ENCODE measurements around the gene LMX1B.
A peak's percentile ranks its signal among the peaks of the same experiment; 100 is the strongest.

Gene LMX1B

GRCh38 chr9:126612813-126613641 is 701 bp upstream of the LMX1B start:
- Histone ChIP-seq H3K9me3 (ENCODE audit: control insufficient read depth in 2 of 2, low read length in 2 of 2) (no peaks in the 10 kb centered on the region), H3K36me3 (ENCODE audit: control insufficient read depth in 2 of 2, insufficient read depth in 2 of 2, low read length in 2 of 2) (no peaks in the 10 kb centered on the region), H3K4me3 (ENCODE audit: low read length in 2 of 2) (peak overlapping the region in 1 of 2 donors; percentile 52), H3K27me3 (ENCODE audit: control insufficient read depth in 1 of 2, insufficient read depth in 2 of 2, low read length in 2 of 2) (peaks cover 60 to 80% of the 10 kb centered on the region in 2 donors), H3K27ac (ENCODE audit: low read length) (no peak overlapping the region), H3K9ac (ENCODE audit: low read length in 2 of 2) (no peak overlapping the region), H3K4me1 (ENCODE audit: control insufficient read depth, insufficient read depth, low read length) (peaks cover 41% of the 10 kb centered on the region)

GRCh38 chr9:126614088-126614454 is 343 bp downstream of the LMX1B start:
- Histone ChIP-seq H3K36me3 (ENCODE audit: control insufficient read depth in 2 of 2, insufficient read depth in 2 of 2, low read length in 2 of 2) (no peaks in the 10 kb centered on the region), H3K4me3 (ENCODE audit: low read length in 2 of 2) (no peak overlapping the region), H3K9me3 (ENCODE audit: control insufficient read depth in 2 of 2, low read length in 2 of 2) (no peaks in the 10 kb centered on the region), H3K27me3 (ENCODE audit: control insufficient read depth in 1 of 2, insufficient read depth in 2 of 2, low read length in 2 of 2) (peaks cover 64 to 89% of the 10 kb centered on the region in 2 donors), H3K9ac (ENCODE audit: low read length in 2 of 2) (no peak overlapping the region), H3K27ac (ENCODE audit: low read length) (no peak overlapping the region), H3K4me1 (ENCODE audit: control insufficient read depth, insufficient read depth, low read length) (peaks cover 41% of the 10 kb centered on the region)

- Histone ChIP-seq H3K27me3 (ENCODE audit: control insufficient read depth in 1 of 2, insufficient read depth in 2 of 2, low read length in 2 of 2) (peaks cover 64 to 89% of the 10 kb centered on the region in 2 donors), H3K27ac (ENCODE audit: low read length) (no peak overlapping the region), H3K9me3 (ENCODE audit: control insufficient read depth in 2 of 2, low read length in 2 of 2) (no peaks in the 10 kb centered on the region), H3K4me3 (ENCODE audit: low read length in 2 of 2) (peak overlapping the region in 1 of 2 donors; percentile 15), H3K9ac (ENCODE audit: low read length in 2 of 2) (no peak overlapping the region), H3K4me1 (ENCODE audit: control insufficient read depth, insufficient read depth, low read length) (peaks cover 41% of the 10 kb centered on the region), H3K36me3 (ENCODE audit: control insufficient read depth in 2 of 2, insufficient read depth in 2 of 2, low read length in 2 of 2) (no peaks in the 10 kb centered on the region)
These were observed 922 bp downstream of the LMX1B start for GRCh38 chr9:126614455-126615244.

GRCh38 chr9:126615245-126615790 is 1.6 kb downstream of the LMX1B start:
- H3K4me1 ChIP-seq (ENCODE audit: control insufficient read depth, insufficient read depth, low read length), result peaks cover 35% of the 10 kb centered on the region
- H3K27me3 ChIP-seq (ENCODE audit: control insufficient read depth in 1 of 2, insufficient read depth in 2 of 2, low read length in 2 of 2), result peaks cover 66 to 91% of the 10 kb centered on the region in 2 donors

GRCh38 chr9:126615791-126616447 is 2.2 kb downstream of the LMX1B start:
- Histone ChIP-seq H3K36me3 (ENCODE audit: control insufficient read depth in 2 of 2, insufficient read depth in 2 of 2, low read length in 2 of 2) (no peaks in the 10 kb centered on the region), H3K4me3 (ENCODE audit: low read length in 2 of 2) (no peak overlapping the region), H3K4me1 (ENCODE audit: control insufficient read depth, insufficient read depth, low read length) (peaks cover 32% of the 10 kb centered on the region), H3K27me3 (ENCODE audit: control insufficient read depth in 1 of 2, insufficient read depth in 2 of 2, low read length in 2 of 2) (peaks cover 72 to 90% of the 10 kb centered on the region in 2 donors), H3K27ac (ENCODE audit: low read length) (no peak overlapping the region), H3K9ac (ENCODE audit: low read length in 2 of 2) (no peak overlapping the region), H3K9me3 (ENCODE audit: control insufficient read depth in 2 of 2, low read length in 2 of 2) (no peaks in the 10 kb centered on the region)

More at GRCh38 chr9:126615245-126615790, 1.6 kb downstream of the LMX1B start:
- Histone ChIP-seq H3K9ac (ENCODE audit: low read length in 2 of 2) (no peak overlapping the region), H3K36me3 (ENCODE audit: control insufficient read depth in 2 of 2, insufficient read depth in 2 of 2, low read length in 2 of 2) (no peaks in the 10 kb centered on the region), H3K27ac (ENCODE audit: low read length) (no peak overlapping the region), H3K9me3 (ENCODE audit: control insufficient read depth in 2 of 2, low read length in 2 of 2) (no peaks in the 10 kb centered on the region), H3K4me3 (ENCODE audit: low read length in 2 of 2) (peak overlapping the region in 1 of 2 donors; percentile 47)

GRCh38 chr9:126616521-126616976 is 2.8 kb downstream of the LMX1B start:
- Histone ChIP-seq H3K27ac (ENCODE audit: low read length) (no peak overlapping the region), H3K9me3 (ENCODE audit: control insufficient read depth in 2 of 2, low read length in 2 of 2) (no peaks in the 10 kb centered on the region), H3K36me3 (ENCODE audit: control insufficient read depth in 2 of 2, insufficient read depth in 2 of 2, low read length in 2 of 2) (no peaks in the 10 kb centered on the region), H3K9ac (ENCODE audit: low read length in 2 of 2) (no peak overlapping the region), H3K4me3 (ENCODE audit: low read length in 2 of 2) (no peak overlapping the region), H3K27me3 (ENCODE audit: control insufficient read depth in 1 of 2, insufficient read depth in 2 of 2, low read length in 2 of 2) (peaks cover 70 to 90% of the 10 kb centered on the region in 2 donors), H3K4me1 (ENCODE audit: control insufficient read depth, insufficient read depth, low read length) (peaks cover 26% of the 10 kb centered on the region)

- Histone ChIP-seq H3K36me3 (ENCODE audit: control insufficient read depth in 2 of 2, insufficient read depth in 2 of 2, low read length in 2 of 2) (no peaks in the 10 kb centered on the region), H3K4me1 (ENCODE audit: control insufficient read depth, insufficient read depth, low read length) (peaks cover 20% of the 10 kb centered on the region), H3K4me3 (ENCODE audit: low read length in 2 of 2) (no peak overlapping the region), H3K9ac (ENCODE audit: low read length in 2 of 2) (no peak overlapping the region), H3K27me3 (ENCODE audit: control insufficient read depth in 1 of 2, insufficient read depth in 2 of 2, low read length in 2 of 2) (peaks cover 70 to 91% of the 10 kb centered on the region in 2 donors), H3K9me3 (ENCODE audit: control insufficient read depth in 2 of 2, low read length in 2 of 2) (no peaks in the 10 kb centered on the region), H3K27ac (ENCODE audit: low read length) (no peak overlapping the region)
These were observed 3.5 kb downstream of the LMX1B start for GRCh38 chr9:126617003-126617822.

- H3K9me3 ChIP-seq (ENCODE audit: control insufficient read depth in 2 of 2, low read length in 2 of 2), result no peaks in the 10 kb centered on the region
- H3K4me1 ChIP-seq (ENCODE audit: control insufficient read depth, insufficient read depth, low read length), result peaks cover 15% of the 10 kb centered on the region
- H3K4me3 ChIP-seq (ENCODE audit: low read length in 2 of 2), result no peak overlapping the region
- H3K27ac ChIP-seq (ENCODE audit: low read length), result no peak overlapping the region
- no peak overlapping the region for H3K9ac ChIP-seq (ENCODE audit: low read length in 2 of 2)
- peaks cover 73 to 91% of the 10 kb centered on the region in 2 donors for H3K27me3 ChIP-seq (ENCODE audit: control insufficient read depth in 1 of 2, insufficient read depth in 2 of 2, low read length in 2 of 2)
- no peaks in the 10 kb centered on the region for H3K36me3 ChIP-seq (ENCODE audit: control insufficient read depth in 2 of 2, insufficient read depth in 2 of 2, low read length in 2 of 2)
These were observed 4.1 kb downstream of the LMX1B start for GRCh38 chr9:126617823-126618165.

- Histone ChIP-seq H3K27me3 (ENCODE audit: control insufficient read depth in 1 of 2, insufficient read depth in 2 of 2, low read length in 2 of 2) (peaks cover 73 to 91% of the 10 kb centered on the region in 2 donors), H3K9ac (ENCODE audit: low read length in 2 of 2) (no peak overlapping the region), H3K9me3 (ENCODE audit: control insufficient read depth in 2 of 2, low read length in 2 of 2) (no peaks in the 10 kb centered on the region), H3K27ac (ENCODE audit: low read length) (no peak overlapping the region), H3K36me3 (ENCODE audit: control insufficient read depth in 2 of 2, insufficient read depth in 2 of 2, low read length in 2 of 2) (no peaks in the 10 kb centered on the region), H3K4me3 (ENCODE audit: low read length in 2 of 2) (peak overlapping the region in 1 of 2 donors; percentile 8), H3K4me1 (ENCODE audit: control insufficient read depth, insufficient read depth, low read length) (peaks cover 12% of the 10 kb centered on the region)
These were observed 4.5 kb downstream of the LMX1B start for GRCh38 chr9:126618190-126618584.
